Left colon (tissue), 2 donors: ENCODE measurements around the gene FBXL3. TPM values are rescaled to one million over a fixed set of nuclear protein-coding genes. Genes with fewer than 3 reads are reported as not detected.

Source experiments
- ATAC-seq: fragments of 200-7000 bp; cut with Tn5 transposase; one replicate; pipeline ENCODE4 v1.9.1; 2020; ENCODE audit warnings: mild to moderate bottlenecking, moderate library complexity
- DNase-seq, 2 donors: peaks; one replicate each; pipeline ENCODE4 v3.0.0-alpha.2; 2020
- intact Hi-C, 2 donors: fragments of 100-400 bp; cut with DNase I in 1 of 2; cut with micrococcal nuclease in 1 of 2; formaldehyde crosslinking; loops; one replicate each; pipeline versions ENCODE4 v1.11.2 to v1.14.0; 2022; cut with DNase I, micrococcal nuclease
- long read RNA-seq: library from polyadenylated mRNA; unstranded; transcript quantifications from one replicate; pipeline ENCODE4 v2.0.0, GENCODE V29; 2021
- total RNA-seq, 2 donors: library from RNA; stranded (reverse); fragmentation: NEBNext Ultra II Directional; extraction: Animal tissue kit (Norgen Biotek cat#: 25700); gene quantifications; one replicate each; pipeline ENCODE4 v1.2.1, GENCODE V29; 2021
- donor health status: DM: no; HTN: no; CAD: no.
- donor health status: DM: yes; HTN: yes; CAD: no.

FBXL3 gene, protein sequence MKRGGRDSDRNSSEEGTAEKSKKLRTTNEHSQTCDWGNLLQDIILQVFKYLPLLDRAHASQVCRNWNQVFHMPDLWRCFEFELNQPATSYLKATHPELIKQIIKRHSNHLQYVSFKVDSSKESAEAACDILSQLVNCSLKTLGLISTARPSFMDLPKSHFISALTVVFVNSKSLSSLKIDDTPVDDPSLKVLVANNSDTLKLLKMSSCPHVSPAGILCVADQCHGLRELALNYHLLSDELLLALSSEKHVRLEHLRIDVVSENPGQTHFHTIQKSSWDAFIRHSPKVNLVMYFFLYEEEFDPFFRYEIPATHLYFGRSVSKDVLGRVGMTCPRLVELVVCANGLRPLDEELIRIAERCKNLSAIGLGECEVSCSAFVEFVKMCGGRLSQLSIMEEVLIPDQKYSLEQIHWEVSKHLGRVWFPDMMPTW
- total RNA-seq = 10 to 100 TPM; 37.7 to 52.0 TPM
- long read RNA-seq, transcript FBXL3-201 (5 exons, 3,503 nt) = major isoform, 55 of 70 reads
- long read RNA-seq, partial matches to known transcripts = 2 of 70 reads
- long read RNA-seq, other reads (novel, unspliced or antisense) = 11 of 70 reads

DNA sequence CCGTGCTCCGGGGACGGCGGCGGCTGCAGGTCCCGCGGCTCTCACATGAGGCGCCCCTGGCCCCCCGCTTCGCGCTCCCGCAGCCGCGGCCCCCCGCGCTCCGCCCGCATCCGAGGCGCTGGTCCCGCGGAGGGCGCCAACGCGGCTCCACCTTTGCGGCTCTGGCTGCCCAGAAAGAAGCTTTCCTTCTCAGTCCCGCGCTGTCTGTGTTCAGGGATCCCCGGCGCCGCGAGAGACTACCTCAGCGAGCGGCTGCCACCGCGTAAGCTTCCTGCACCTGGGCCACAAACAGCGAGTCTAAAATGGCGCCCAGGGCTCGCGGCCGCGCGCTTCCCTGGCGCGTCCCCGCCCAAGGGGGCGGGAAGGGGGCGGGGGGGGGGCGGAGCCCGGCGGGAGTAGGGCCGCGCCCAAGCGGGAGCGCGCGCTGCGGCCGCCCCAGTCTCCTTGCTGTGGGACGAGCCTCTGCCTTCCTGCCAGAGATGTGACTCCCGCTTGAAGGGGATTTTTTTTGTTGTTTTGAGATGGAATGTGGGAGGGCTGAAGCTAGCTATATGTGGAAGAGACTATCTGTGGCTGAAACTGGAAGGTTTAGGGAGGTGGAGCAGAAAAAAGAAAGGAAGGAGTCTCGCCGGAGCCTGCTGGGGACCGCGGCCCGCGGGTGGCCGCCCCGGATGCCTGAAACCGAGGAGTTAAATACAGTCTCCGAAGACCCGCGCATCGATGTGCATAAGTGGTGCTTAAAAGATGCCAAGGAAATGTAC is at the start of gene FBXL3:
Gene FBXL3 (minus strand): TSS at position 299 of the 761 bp plus-strand sequence. CDS start 5,299 bp downstream, outside the sequence.
- DNase-seq = peak; percentile 81 to 85
- ATAC-seq = peak; percentile 69
- intact Hi-C loops = no loop called here

DNA sequence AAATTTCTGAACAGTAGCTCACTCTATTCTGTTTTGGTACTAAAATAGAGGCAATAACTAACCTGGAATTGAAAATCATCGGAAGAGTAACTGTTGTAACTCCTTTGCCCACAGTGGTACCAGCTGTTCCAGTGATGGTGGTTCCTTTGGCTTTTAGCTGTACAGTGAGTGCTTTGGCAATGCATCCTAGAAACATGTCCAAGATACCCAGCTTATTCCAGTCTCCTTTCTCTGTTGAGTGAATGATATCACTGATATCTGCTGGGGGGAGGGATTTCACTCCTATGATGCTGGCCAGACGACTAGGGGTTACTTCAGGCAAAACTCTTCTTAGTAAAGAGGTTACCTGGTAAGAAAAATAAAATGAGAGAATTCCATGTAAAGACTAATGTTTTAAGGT is 40.6 kb upstream of the FBXL3 start:
- ATAC-seq = no peak
- intact Hi-C loops = no loop called here

DNA sequence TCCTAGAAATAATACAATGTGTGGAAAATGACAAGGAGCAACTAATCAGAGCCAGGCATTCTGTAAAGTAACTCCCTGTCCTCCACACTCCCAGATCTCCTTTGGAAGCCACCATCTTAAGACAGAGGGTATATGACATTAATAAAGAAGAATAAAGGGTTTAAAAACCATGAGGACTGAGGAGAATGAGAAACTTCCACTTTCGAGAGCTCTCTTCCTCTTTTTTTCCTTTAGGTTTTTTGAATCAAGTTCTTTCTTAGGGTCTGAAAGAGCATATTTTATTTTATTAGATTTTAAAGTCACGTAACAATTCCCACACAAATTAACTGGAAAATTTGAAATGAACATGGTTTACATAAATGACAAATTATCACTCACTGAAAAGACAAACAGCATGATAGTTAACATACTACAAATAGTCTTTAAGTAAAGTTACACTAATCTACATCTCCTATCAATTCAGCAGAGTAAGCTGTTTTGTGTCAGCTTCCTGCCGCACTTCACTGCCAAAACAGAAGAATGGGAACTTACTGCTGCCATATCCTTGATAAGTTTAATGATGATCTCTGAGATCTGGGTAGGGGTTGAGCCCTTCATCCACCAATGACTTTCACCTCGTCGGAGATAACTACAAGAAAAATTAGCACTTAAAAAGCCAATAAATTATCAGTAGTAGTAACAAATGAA is 38.6 kb upstream of the FBXL3 start:
- intact Hi-C loops = no loop called here
- DNase-seq = no peak
- ATAC-seq = no peak

More for the DNA sequence above, 40.6 kb upstream of the FBXL3 start:
- no peak for DNase-seq

DNA sequence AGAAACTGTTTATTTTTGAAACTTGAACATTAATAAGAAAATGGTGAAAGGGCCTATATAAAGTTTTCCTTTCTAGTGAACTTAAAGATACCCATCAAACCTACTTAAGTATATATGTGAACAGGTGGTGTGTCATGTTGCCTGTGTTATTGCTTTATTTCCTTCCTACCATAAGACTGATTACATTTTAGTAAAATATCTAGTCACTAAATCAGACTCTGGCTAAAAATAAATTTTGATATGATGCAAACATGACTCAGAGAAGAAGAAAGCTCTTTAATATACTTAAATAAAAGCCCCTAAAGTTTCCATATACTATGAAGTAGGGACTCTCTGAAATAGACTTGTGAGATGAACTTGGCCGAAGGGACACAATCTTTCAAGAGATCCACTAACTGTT is 35.1 kb upstream of the FBXL3 start:
- DNase-seq = no peak
- no peak for ATAC-seq
- intact Hi-C loops = no loop called here

DNA sequence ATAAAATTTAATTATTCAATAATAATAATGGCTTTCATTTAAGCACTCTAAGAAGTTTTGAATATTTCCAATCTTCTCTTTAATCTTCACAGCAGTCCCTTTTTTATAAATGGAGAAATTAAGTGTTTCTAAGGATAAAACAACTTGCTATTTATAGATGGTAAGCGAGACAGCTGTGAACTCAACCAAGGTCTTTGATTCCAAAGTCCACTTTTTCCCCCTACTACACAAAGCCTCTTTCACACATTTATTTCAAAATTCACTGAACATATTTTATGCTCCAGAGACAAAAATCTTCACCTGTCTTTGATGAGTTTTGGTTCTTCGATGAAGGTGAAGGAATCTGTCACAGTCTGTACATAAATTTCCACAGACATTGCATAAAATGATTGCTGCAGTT is 34.4 kb upstream of the FBXL3 start:
- DNase-seq (no peak), ATAC-seq (no peak)
- intact Hi-C loops = no loop called here

DNA sequence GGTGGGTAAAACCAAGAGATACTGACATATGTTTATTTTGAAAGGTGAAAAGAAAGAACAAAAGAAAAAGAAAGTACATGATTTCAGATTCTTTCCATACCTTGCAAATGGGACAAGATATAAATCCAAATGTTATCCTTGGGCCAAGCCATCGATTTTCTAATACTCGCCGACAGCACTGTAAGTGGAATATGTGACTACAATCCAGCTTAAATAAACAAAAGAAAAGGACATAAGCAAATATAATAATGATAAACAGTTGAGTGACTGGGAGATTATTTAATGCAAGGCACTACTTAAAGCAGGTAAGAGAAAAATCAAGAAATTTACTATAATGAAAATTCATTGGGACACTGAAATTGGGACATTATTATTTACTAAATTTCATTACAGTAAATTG is 29.9 kb upstream of the FBXL3 start:
- intact Hi-C loops = no loop called here
- no peak for ATAC-seq
- no peak for DNase-seq

DNA sequence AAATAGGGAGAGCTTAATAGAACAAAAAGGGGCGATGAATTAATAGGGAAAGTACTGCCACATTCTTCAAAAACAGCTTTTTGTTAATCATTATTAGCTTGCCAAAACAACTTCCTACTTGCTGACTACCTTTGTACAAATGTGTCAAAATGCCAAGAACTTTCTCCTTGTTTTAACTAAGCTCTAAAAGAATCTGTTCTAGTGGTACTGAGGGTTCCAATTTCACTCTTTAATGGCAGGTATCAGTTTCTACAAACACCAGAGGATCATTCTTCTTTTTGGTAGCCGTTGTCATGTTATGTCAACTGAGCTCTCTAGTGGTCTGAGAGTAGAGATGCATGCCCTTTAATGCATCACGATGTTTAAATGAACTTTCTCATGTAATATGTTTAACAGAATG is 29.4 kb upstream of the FBXL3 start:
- DNase-seq (no peak), ATAC-seq (no peak)
- intact Hi-C loops = no loop called here

DNA sequence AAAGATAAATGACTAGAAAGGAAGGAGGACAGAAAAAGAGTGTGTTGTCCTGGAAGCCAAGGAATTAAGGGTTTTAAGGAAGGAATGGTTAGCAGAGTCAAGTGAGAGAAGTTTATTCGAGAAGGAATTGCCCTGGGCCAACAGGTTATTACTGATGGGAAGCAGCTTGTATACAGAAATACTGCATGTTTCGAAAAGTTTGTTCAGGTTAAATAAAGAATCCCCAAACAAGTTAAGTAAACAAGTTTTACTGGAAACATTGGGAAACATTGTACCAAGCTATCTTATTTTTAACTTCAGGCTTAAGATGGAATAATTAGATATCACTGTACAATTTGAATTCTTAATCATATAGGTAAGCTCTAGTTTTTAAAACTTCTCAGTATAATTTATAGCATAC is 28.2 kb upstream of the FBXL3 start:
- no peak for ATAC-seq
- intact Hi-C loops = no loop called here
- DNase-seq = no peak

DNA sequence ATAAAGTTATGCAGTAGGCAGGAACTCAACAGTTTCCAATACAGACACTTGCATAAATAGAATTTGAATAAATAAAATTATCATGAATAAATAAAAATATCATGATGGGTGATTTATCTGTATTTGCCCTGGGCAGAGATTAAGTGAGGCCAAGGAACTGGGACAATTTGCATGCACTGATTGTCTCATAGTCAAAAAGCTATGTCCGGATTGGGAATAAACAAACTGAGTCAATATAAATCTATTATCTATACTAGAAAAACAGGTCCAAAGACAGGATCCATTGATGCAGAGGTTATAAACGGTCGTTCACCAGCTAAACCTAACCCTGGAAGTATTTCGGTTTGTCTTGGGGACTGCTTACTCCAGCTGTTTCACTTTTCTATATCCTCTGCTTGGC is 26.2 kb upstream of the FBXL3 start:
- intact Hi-C loops = no loop called here
- ATAC-seq = no peak

DNA sequence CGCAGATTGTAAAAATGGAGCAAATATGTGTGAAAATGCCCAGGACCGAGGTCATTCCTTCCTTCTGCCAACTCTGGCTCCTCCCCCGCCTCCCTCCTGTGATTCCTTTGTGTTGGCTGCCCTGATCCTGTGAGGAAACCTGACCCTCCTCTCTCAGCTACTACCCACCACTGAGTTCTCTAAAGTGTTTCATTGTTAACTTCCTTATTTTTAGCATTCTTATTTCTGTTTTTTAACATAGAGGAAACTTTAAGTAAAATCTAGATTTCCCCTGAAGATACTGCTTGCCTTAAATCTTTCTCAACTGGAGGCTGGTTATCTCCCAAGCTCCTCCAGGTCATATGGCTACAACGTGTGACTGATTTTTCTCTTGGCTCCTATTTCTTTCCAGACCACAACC is 21.7 kb upstream of the FBXL3 start:
- no peak for ATAC-seq
- intact Hi-C loops = no loop called here
- no peak for DNase-seq

More for the DNA sequence above, 26.2 kb upstream of the FBXL3 start:
- DNase-seq = no peak

DNA sequence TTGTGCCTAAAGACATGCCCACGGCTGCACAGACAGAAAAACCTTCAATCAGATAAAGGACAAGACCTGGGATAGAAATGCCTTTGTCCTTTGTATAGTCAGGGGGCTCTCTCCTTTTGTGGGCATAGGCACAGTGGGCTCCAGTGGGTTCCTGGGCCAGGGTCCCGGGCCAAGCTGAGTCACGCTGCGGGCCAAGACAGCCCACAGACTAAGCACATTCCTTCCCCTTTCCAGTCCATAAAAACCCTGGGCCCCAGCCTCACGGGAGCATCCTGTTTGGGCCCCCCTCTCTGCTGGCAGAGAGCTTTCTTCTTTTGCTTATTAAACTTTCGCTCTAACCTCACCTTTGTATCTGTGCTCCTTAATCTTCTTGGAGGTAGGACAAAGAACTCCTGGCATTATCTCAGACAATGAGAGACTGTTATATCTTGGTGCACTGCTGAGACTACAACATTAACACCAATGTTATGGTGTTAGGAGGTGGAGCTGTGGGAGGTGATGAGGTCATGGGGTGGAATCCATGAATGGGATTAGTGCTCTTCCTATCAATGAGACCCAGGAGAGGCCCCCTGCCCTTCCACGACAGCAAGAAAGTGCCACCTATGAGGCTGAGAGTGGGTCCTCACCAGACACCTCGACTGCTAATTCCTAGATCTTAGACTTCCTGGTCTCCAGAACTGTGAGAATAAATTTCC is 20.8 kb upstream of the FBXL3 start:
- intact Hi-C loops = no loop called here
- ATAC-seq (no peak), DNase-seq (no peak)

DNA sequence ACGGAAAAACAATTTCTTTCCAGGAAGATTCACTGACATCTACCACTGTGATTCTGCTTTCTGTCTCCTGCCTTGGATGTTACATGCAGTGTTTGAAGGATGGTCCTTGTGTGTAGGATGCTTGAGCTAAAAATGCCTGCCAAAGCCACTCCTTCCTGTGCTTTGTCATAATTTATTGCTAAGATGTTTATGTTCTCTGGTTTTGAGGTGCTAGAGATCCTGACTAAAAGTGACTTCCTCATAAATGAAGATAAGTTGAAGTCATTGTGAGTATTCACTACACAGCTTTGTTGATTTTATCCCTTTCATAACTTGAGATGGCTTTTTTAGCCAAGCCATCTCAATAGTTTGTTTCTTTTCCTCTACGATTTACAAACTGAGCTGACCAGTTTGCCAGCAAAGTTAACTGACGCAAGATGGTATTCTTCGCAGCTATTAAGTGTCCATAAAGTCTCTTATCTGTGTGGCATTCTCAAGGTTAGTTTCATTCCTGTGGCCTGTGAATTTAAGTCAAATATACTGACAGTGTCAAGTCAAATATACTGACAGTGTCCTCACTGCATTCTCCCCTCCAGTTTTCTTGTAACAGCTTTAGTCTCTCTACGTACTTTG is 15.7 kb upstream of the FBXL3 start:
- intact Hi-C loops = no loop called here
- DNase-seq (no peak), ATAC-seq (peak; percentile 27)

DNA sequence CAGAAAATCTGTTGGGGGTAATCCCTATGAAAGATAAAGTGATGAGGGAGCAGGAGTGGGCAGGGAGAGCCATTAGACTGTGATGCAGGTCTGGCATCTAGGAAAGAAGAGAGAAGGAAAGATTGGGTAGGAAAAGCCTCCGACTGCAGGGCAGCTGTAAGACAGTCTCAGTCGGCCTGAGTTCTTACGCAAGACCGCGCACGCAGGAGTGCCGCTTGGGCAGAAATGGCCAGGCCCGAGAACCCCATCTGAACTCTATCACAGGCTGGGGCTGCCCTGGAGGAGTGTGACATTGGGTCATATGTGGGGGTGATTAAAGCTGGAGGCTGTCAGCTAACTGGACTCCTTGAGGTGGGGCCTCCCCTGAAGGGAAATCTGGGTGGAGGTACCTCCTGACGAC is 13.9 kb upstream of the FBXL3 start:
- no peak for DNase-seq
- intact Hi-C loops = no loop called here
- no peak for ATAC-seq

DNA sequence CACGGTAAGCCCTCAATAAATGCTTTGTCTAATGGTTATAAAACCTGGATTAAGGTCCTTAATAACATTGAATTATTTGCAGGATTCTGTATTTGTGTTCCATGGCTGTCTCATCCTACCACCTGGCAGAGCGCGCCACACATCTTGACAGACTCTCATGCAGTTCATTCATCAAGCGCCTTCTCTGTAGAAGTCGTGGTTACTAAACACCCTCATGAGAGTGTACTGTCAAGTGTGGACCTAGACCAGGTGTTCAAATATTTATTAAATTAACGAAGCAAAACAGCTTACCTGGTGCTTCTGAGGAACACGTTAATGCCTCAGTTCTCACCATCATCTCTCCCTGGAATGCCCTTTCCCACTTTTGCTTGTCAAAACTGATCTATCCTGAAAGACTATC is 13.1 kb upstream of the FBXL3 start:
- intact Hi-C loops = no loop called here
- DNase-seq = no peak
- ATAC-seq = no peak

DNA sequence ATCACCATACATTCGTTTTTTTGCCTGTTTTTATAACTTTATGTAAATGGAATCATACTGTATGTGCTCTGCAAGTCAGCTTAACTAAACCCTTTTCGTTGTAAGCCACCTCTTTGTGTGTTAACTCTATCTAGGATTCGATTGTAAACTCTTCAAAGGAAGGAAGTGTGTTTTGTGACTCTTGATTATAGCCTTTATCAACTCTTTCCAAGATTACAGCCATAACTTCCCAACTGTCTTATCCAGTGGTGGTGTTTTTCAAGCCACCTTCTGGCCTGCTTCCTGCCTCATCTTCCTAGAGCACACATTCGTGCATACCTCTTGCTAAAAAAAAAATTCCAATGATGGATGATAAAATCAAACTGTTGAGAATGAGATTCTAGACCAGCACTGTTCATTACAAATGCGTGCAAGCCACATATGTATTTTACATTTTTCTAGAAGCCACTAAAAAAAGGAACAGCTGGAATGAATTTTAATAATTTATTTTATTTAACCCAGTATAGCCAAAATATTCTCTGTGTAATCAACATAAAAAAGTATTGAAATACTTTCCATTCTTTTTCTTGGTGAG is 12.0 kb upstream of the FBXL3 start:
- intact Hi-C loops = no loop called here
- peak; percentile 86 for ATAC-seq
- DNase-seq = no peak

DNA sequence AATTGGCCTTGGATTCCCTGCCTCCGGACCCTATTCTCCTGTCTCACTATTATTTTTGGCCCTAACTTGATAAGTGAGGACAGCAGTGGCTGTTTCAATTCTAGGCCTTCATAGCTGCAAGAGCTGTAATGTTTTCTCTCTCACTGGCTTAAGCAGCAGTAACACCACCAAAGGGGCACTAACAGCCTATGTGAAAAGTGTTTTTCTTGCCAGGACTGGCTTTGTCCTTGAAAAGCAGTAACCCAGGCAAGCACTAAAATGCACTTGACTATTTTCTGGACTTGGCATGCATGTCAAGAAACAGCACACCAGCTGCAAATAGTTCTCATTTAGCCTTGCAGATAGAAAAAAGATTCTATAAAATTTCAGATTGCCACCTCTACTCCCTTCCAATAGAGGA is 9.3 kb upstream of the FBXL3 start:
- ATAC-seq (no peak), DNase-seq (no peak)
- intact Hi-C loops = no loop called here

DNA sequence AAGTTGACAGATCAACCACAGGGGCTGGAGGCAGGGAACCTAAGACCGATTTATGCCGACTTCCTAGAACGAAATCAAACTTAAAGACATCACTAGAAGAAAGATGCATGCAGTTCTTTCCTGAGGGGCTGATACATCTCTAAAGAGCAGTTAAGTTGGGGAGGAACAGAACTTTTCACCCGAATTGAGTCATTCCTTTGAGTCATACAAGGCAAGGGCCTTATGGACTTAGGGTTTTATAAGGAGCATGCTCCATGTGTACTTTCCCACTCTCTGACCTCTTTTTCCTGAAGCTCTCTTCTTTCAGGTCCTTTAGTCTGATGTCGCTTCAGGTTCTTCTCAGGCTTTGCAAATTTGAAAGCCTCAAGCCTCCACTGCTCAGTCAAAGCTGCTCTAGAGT is 7.9 kb upstream of the FBXL3 start:
- DNase-seq = no peak
- ATAC-seq = no peak
- intact Hi-C loops = no loop called here

DNA sequence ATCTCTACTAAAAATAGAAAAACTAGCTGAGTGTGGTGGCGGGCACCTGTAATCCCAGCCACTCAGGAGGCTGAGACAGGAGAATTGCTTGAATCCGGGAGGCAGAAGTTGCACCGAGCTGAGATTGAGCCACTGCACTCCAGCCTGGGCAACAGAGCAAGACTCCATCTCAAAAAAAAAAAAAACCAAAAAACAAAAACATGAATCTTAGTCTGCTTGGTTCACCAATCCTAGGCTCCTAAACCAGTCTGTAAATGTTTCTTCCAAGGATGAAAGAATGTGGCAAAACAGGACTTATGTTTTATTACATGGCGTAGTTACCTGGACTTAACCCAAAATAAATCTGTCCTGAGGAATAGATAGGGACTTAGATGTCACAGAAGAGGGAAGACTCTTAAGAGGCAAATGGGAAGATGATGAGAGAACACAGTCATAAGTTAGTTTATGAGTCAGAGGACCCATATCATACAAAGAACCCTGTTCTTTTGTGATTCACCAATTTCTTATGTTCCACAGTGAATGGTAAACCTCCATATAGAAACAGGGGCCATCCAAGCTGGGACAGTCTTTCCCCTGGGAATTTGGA is 6.9 kb upstream of the FBXL3 start:
- intact Hi-C loops = no loop called here
- DNase-seq (no peak), ATAC-seq (no peak)
